COLO668 (cell line): ENCODE measurements around the gene POLR3F.
"Not testable (repeated sequence)": the region's sequence is repeated elsewhere in the genome, so short reads cannot be mapped to it uniquely, and the experiment has no call there.

Experiments used
- DNase-seq: peaks from one replicate; lab custom pipeline; 2025; ENCODE audit not compliant: unreplicated experiment; lab: John Stamatoyannopoulos, UW

Gene POLR3F, protein sequence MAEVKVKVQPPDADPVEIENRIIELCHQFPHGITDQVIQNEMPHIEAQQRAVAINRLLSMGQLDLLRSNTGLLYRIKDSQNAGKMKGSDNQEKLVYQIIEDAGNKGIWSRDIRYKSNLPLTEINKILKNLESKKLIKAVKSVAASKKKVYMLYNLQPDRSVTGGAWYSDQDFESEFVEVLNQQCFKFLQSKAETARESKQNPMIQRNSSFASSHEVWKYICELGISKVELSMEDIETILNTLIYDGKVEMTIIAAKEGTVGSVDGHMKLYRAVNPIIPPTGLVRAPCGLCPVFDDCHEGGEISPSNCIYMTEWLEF

DNA sequence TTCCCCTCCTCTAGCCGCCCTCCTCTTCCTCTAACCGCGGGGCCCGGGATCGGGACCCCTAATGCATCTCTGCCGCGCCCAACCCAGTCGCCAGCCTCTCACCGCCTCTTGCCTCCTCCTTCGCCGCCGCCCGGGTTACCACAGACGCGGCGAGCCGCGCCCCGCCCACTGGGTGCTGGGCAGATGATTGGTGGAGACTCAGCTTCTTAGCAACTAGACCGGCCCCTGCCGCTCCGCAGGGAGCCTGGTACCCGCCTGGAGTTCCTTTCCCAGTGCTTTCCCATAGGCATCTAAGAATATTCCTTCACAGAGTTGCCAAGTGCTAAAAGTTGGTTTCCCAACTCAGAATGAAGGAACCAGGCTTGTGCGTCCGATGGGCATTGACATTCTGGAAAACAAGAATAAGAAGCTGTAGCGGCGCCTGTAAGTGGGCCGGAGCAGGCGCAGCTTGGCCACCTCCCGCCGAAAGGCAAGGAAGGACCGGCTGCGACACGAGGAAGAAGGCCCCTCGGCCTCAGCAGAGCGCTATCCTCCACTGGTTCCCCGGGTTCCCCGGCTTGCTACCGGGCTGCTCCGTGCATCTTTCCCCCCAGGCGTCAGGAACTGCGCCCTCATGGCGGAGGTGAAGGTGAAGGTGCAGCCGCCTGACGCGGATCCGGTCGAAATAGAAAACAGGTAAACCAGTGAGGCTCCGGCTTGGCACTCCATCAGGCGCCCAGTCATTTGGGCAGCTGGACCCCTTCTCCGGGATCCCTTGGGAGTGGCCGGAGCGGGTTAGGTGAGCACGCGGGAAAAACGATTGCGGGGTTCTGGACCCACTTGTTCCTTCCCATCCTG, at the start of gene POLR3F, which contains the start of gene DZANK1:
POLR3F (plus strand) TSS at position 497 of the 837 bp plus-strand sequence; CDS start at position 614, 117 bp downstream.
DZANK1 (minus strand) TSS at position 137 of the 837 bp plus-strand sequence. CDS start 1,672 bp downstream, outside the sequence.
- DNase-seq: peak; percentile 98

DNA sequence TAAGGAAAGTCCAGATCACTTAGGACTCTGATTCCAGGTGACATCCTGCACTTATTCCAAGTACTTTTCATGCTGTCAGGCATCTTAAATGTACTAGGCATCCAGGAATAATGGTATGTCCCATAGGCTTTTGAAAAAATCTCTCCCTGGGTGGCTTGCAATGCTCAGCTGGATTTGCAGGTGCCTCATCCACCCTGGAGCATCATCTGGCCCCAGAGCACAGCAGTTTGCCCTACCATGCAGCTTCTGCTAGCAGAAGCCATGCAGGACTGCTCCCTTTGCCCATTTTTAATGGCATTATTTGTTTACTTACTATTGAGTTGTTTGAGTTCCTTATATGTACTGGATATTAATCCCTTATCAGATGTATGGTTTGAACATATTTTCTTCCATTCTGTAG, 45.6 kb upstream of the POLR3F start:
- no peak for DNase-seq

DNA sequence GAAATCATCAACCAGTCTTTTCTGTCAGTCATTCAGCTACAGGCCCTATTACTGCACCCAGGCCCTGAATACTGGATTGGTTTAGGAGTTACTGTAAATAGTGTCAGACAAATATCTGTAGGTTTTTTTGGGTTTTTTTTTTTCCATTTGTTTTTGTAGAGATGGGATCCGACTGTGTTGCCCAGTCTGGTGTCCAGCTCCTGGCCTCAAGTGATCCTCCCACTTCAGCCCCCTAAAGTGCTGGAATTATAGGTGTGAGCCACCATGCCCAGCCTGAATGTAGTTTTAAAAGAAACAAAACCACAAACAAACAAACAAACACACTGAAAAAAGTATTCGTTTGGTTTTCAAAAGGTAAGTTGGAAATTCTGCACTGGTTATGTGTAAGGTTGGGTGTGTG, 40.0 kb upstream of the POLR3F start:
- no peak for DNase-seq

DNA sequence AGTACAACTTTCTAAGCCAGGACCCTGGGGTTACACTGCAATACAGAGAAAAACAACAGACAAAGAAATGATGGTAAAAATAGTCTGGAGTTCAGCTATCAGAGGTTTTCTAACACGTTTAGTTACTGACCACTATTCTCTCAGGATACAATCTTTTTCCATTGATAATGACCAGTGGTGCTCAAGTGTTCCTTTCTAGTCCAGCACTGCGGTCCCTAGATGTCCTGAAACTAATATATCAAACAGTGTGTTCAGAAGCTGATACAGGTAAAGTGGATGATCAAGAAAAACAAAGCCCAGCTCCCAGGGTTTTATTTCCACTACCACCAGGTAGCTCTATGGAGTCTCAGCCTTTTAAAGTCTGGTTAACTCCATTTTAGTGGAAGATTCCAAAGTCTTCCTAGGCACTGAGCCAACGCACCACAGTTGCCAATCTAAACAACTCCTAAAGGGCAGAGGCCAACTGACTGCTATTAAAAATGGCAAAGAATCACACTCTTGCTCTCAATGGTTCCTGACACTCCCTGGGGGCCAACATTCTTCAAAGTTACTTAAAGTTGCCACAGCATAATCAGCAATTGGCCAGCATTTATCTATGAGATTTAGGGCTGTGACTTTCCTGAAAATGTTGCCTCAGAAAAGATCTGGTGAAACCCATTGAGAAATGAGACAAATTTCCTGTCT, 38.6 kb upstream of the POLR3F start:
- no peak for DNase-seq

DNA sequence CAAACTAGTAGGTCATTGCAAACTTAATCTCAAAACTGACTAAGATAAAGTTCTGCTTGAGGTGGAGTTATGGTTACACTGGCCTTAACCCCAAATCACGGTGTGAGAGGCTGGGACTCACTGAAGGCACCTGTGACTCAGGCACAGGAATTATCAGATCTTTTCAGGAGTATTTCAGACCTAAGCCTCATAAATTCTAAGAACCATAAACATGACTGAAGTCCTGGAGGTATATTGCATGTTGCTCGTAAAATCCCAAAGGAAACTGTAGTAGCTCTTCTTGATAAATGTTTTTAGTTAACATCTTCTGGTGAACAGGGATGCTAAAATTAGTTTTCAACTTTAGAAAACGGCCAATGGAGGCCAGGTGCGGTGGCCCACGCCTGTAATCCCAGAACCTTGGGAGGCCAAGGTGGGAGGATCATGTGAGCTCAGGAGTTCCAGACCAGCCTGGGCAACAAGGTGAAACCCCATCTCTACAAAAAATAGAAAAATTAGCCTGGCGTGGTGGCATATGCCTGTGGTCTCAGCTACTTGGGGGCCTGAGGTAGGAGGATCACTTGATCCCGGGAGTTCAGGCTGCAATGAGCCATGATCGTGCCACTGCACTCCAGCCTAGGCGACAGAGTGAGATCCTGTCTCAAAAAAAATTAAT, 36.9 kb upstream of the POLR3F start:
- DNase-seq: no peak

DNA sequence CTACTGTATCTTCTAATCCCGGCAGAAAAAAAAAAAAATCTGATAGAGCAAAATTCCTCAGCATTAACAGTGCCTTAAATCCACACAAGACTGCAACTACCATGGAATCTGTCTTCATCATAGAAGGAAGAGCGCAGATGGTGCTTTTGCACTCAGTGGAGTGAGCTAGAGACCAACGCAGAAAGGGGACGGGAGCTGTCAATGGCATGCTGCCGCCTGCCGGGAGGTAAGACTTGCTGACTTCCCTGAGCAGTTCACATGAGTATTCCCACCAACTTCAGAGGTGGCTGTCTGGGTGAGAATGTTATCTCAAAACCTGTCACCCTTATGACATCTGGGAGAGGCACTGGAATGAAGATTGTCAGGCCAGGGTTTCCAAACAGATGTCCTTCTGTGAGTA, 36.0 kb upstream of the POLR3F start:
- no peak for DNase-seq

DNA sequence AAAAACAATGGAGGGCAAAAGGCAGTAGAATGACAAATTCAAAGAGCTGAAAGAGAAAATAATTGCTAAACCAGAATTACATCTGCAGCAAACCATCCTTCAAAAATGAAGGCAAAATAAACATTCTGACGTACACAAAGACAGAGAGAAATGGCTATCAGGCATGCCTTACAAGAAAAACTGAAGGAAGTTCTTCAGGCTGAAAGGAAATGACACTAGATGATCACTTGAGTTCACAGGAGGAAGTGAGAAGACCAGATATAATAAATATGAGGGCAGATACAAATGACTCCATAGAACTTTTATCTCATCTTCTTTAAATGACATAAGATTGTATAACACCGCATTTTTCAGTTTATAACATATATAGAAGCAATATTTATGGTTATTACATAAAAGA, 30.3 kb upstream of the POLR3F start:
- DNase-seq: no peak

DNA sequence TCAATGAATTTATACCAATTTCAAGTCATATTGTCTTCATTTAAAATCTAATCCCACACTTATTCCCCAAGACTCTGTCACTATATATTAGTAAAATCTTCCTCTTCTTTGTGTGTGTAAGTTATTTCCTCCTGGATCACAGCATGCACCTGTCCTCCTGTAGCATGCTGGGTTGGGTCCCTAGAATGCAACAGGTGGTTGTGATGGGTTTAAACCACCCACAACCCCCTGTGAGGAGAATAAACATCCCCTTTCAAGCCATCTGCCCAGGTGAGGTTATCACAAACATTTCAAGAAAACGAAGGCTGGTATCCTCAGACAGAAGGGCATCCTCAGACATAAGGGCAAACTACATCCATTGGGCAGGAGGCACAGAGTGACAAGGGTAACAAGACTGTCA, 26.8 kb upstream of the POLR3F start:
- no peak for DNase-seq

DNA sequence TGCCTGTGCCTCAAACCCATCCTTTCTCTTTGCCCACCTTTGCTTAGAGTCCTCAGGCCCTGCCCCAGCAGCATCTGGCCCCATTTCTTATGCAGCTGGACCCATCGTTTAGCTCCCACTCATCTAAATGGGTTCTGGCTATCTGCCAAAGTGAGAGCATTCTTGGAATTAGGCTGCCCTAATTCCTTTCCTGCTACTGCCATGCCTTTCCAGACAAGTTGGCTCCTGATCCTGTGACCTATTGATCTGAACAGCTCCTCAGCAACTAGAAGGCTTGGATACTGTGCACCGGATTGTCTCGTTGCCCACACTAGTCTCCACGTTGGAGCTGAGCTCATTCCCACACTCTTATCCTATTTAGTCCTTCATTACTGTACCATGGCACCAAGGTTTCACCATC, 23.3 kb upstream of the POLR3F start:
- no peak for DNase-seq

DNA sequence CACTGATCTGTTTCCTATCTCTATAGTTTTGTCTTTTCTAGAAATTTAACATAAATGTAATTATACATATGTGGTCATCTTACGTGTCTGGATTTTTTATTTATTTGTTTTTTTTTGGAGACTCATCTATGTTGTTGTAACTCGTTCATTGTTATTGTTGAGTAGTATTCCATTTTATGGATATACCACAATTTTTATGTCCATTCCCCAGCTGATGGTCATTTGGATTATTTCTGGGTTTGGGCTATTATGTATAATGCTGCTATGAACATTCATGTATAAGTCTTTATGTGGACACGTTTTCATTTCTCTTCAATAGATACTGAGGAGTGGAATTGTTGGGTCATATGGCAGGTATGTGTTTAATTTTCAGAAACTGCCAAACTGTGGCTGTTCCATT, 10.6 kb upstream of the POLR3F start:
- no peak for DNase-seq

DNA sequence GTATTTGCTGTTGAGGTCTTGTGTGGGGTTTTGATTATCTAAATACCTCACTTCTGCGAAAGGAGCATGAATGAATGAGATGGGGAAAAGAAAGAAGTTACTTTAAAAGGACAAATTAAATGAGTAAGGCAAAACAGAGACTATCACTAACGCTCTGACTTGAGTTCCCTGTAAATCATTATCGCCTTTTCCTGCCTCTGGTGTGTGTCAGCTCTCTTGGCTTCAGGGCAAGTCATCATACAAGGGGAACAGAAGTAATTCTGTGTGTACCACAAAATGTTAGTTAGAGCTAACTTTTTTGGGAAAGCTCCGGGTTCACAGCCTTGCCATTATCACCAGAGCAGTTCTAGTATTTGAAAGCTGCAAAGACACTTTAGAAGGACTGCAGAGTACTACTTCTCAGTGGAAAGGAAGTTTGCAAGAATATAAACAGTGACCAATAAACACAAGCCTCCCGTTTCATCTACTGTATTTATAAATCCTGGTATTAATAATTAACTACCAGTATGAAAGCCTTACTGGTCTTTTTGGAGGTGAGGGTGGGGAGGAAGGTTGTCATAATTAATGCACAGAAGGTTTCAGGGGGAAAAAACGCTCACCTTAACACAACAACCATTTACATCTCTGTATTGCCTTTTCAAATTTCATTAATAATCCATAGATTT, 1.5 kb upstream of the POLR3F start:
- no peak for DNase-seq

DNA sequence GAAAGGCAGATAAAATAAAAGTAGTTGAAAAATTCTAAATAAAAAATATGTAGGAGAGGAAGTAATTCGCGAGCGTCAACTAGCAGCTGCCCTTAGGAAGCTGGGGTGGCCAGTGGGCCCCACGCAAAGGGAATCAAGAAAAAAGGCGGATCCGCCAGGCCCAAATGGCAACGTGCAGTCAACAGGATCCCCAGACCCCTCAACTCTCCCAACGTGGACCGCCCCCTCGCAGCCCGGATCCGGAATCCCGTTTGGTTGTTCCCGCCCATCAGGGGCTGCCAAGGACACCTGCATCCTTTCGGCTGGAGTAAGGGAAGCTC, 656 bp upstream of the POLR3F start:
- DNase-seq: no peak

DNA sequence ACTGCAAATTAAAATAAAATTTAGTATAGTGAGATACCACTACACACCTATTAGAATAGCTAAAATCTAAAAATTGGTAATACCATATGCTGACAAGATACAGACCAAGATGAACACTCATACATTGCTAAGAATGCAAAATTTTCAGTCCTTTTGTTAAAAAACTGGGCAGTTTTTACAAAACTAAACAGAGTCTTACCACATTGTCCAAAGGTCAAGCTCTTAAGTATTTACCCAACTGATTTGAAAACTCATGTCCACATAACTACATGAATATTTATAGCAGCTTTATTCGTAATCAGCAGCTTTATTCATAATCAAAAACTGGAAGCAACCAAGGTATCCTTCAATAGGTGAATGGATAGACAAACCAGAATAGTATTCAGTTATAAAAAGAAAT, 10.0 kb downstream of the POLR3F start:
- DNase-seq: no peak

DNA sequence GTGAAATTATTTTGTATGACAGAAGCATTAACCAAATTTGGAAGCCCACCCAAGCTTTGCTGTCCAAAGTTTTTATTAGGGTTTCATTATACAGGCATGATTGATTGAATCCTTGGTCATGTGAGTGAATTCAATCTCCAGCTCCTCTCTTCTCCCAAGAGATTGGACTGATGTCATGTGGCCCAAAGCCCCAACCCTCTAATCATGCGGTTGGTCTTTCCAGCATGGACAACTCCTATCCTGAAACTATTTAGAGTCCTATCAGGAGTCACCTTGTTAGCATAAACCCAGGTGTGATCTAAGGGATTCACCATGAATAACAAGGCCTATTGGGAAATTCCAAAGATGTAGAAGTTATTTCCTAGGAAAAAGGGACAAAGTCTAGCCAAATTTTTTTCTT, 10.6 kb downstream of the POLR3F start:
- no peak for DNase-seq

DNA sequence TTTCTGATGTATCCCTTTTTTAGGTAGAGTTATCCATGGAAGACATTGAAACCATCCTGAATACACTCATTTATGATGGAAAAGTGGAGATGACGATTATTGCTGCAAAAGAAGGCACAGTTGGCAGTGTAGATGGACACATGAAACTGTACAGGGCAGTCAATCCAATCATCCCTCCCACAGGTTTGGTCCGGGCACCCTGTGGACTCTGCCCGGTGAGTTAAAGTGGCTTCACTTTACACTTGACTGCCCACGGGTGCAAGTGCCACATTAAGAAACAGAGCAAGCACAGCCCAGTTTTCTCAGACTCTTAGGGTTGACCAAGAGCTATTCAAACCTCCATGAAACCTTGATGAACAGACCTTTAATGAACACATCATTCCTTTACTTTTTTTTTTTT, 14.4 kb downstream of the POLR3F start:
- no peak for DNase-seq

DNA sequence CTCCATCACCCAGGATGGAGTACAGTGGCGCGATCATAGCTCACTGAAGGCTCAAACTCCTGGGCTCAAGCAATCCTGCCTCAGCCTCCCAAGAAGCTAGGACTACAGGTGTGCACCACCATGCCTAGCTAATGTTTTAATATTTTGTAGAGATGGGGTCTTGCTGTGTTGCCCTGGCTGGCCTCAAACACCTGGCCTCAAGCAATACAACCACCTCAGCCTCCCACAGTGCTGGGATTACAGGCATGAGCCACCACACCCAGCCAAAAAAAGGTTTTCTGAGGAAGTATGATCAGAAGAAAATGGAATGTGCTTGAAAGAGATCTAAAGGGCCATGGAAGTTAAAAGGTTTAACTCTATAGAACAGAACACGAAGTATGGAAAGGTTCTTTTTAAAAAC, 21.1 kb downstream of the POLR3F start:
- no peak for DNase-seq

DNA sequence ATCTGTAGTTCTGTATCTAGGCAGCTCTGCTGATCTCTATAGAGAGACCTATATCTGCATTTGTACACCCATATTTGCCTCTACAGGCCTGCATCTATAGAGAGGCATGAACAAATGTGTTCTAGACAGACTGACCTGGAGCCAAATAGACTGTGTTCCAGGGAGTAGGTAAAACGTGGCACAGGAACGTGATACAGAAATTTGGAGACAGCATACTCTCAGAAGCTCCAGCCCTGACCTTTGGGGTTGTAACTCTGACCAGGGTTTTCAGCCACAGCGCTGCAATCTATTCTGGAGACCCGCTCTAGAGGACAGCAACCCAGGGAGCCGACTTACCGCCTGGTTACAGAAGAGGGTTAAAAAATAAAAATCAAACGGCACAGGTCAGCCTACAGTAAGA, 28.9 kb downstream of the POLR3F start:
- no peak for DNase-seq

DNA sequence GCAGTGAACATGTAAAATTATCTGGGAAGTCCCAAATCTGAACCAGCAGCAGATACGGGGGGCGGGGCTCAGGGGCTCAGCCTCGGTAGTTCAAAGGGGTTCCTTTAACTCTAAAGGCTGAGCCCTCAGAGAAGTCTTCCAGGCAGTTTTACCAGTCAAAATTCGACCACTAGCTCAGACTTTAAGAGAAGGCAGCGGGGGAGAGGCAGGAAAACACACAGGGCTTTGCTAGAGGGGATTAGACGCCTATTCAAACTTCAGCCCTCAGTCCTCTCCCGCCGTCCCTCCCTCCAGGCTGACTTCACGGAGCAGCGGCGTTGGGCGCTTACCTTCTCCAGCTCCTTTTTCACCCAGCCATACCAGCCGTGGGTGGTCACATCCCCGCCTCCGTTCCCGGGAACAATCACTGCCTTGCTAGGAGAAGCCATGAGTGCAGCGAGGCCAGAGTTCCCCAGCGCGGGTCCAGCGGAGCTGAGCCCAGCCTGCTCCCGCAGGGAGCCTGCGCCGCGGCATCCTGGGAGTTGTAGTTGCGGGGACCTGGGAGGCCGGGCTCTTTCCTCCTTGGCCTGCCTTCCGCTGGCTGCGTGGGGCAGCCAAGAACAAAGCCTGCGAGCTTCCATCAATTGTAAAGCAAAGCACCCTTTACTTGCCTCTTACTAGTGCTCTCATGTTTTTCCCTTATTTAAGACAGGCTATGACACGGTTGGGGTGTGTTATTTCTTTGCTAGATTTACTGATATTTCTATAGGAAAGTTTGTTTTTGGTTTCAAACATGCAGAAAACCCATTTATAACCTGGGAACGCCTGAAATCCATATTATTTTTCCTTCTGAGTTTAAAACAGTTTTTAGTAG, 29.8 kb downstream of the POLR3F start, which contains the start of gene RBBP9:
RBBP9 (minus strand) TSS at position 486 of the 853 bp plus-strand sequence; CDS start at position 428, 58 bp downstream.
- peak; percentile 90 for DNase-seq

DNA sequence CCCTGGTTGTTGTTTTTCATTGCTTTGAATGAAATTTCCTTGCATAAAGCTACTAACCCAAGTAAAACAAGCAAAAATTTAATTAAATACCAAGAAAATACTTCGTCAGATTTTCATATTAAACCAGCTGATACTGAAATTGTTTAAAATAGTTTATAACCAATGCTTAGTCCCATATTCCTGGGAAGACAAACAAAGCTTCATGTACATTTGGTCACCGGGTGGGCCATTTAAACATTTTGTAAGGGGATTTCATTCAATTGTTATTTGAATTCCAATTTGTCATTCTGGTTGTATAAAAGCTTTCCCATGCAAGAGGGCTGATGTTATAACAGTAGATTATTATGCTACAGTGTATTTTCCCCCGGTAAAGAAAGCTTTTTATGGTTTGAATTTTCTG, 30.4 kb downstream of the POLR3F start:
- no peak for DNase-seq

DNA sequence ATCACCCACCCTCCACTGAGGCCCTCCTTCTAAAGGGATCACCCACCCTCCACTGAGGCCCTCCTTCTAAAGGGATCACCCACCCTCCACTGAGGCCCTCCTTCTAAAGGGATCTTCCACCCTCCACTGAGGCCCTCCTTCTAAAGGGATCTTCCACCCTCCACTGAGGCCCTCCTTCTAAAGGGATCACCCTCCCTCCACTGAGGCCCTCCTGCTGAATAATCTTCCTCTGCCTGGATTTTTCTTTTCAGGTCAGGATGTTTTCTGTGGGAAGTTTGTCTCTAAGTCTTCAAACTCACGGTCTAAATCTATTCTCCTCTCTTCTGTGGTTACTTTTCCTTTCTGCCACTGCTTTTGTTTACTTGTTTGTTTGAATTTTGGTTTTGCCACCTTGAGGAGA, 34.5 kb downstream of the POLR3F start:
- DNase-seq: not testable (repeated sequence)
